COLO668 (cell line): ENCODE data around the gene CRYGD.

Experiments used
- DNase-seq: peaks from one replicate; lab custom pipeline; 2025; ENCODE audit not compliant: unreplicated experiment; lab: John Stamatoyannopoulos, UW

CRYGD gene

DNA sequence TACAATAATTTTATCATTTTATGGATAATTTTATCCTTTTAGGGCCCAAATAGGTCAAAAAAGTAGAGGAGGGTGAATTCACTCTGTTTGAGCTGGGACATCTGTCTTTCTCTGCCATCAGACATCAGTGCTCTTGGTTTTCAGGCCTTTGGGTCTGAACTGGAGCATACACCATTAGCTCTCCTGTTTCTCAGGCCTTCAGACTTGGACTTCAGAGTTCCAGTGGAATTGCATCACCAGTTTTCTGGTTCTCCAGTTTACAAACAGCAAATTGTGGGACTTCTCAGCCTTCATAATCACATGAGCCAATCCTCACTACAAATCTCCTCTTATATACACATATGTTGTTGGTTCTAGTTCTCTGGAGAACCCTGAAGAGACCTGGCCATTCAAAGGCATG lies 33.9 kb downstream of the CRYGD start:
- no peak for DNase-seq

DNA sequence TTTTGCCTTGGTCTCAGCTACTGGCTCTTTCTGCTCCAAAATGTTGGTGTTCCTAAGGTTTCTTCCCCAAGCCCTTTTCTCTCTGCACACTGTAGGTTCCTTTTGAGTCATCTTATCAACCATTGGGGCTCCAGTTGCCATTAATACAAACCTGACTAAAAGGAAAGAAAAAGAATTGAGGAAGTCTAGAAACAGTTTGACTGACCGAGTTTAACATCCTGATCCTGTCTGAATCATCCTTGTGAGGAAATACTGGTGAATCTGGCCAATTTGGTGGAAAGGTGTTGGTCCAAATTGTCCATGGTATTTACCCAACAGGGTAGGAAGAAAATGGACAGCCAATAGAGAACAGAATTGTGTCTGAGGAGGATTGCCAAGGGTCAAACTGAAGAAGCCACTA lies 38.3 kb downstream of the CRYGD start:
- DNase-seq: no peak

DNA sequence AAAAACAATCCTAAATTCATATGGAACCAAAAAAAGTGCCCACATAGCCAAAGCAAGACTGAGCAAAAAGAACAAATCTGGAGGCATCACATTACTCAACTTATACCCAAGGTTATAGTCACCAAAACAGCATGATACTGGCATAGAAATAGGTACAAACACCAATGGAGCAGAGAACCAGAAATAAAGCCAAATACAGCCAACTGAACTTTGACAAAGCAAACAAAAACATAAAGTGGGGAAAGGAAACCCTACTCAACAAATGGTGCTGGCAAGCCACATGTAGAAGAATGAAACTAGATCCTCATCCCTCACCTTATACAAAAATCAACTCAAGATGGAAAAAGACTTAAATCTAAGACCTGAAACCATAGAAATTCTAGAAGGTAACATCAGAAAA lies 40.5 kb downstream of the CRYGD start:
- no peak for DNase-seq

DNA sequence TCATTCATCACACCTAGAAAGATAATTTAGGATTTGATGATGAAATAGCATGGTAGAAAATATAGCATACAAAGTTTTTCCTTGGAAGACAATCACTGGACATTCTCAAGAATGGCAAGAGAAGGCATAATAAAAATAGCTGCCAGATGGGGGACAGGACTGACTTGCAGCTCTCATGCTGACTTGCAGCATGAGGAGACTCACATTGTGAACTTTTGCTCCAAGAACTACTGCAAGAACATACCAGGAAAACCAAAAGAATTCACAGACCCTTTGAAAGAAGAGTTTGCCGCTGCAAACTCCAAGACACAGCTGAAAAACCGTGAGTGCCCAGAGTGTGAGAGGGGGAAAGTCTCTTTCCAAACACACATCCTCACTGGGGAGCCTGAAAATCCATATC lies 47.0 kb downstream of the CRYGD start:
- no peak for DNase-seq

DNA sequence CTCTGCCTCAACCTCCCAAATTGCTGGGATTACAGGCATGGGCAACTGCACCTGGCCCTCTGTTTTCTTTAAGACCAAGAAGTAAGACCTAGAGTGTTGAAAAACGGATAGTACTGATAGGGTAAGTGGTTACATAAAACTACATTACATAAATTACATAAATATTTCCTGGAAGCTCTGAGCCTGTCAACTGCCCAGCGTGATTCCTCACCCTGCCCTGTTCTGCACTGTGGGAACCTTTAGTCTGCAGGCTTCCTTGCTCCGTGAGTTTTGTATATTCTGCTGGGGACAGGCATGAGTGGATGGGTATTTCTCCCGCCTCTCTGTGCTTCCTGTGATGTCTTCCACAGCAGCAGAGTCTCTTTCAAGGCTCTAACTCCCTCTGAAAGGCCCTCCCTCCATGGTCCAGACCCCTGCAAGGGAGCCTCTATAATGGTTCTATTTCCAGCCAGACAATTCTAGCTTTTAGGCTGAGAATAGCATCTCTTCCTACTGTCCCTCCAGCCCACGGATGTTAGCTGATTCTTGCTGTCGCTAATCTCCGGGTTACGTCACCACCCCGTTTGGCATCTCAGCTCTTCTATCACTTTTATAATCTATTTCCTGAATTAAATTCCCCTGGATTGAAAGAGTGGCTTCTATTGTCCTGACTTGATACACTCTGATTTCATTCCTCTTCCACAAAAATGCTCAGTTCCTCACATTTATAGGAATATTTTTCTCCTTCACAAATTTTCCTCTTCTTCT lies 49.5 kb downstream of the CRYGD start:
- no peak for DNase-seq

DNA sequence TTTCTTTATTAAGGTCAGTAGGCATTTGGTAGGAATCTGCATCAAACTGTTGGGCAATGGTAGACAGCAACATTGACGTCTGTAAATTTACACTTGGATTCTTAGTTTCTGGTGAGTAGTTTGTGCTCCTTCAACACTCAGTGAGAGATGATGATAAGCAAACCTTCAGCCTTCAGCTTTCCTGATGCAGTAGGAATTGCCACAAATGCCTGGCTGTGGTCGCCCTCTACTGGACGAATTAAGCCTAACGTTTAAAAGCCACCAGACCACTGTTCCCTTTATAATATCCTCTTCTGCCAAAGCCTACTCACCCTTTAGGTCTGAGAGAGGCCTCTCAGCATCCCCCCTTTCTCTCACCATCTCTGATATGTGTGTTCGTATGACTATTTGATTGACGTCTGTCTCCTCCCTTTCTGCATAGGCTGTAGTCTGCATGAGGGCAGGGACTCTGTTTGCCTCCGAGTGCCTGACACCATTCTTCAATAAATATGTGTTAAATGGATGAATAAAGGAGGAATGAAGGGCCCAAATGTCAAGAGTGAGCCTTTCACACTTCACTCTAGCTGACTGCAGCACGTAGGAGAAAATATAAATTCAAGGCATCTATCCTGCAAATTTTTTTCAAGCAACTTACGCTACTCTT lies 52.0 kb downstream of the CRYGD start:
- peak; percentile 54 for DNase-seq
